Hepatocyte (in vitro differentiated cells): Measurements from ENCODE around the gene CIT. TPM values are rescaled to one million over a fixed set of nuclear protein-coding genes. Genes with fewer than 3 reads are reported as not detected.
A peak's percentile ranks its signal among the peaks of the same experiment; 100 is the strongest.

ENCODE experiments used
- DNase-seq: peaks from one replicate; pipeline ENCODE4 v3.0.0-alpha.2; 2016; ENCODE audit warnings: low spot score
- H2AFZ ChIP-seq: fragments of 200-600 bp; sonication (generic); 2 replicates; pipeline ENCODE4 v1.6.0; 2016; ENCODE audit warnings: antibody characterized with exemption, mild to moderate bottlenecking
- H3K27ac ChIP-seq: fragments of 200-600 bp; sonication (generic); 2 replicates; pipeline ENCODE4 v1.5.1; 2016; ENCODE audit warnings: mild to moderate bottlenecking
- H3K27me3 ChIP-seq: fragments of 200-600 bp; sonication (generic); 2 replicates; pipeline ENCODE4 v1.6.1; 2016
- H3K36me3 ChIP-seq: fragments of 200-600 bp; sonication (generic); replicated peaks from 2 replicates; pipeline ENCODE4 v1.5.1; 2016; ENCODE audit warnings: low read depth; ENCODE audit not compliant: insufficient read depth
- H3K4me1 ChIP-seq: fragments of 200-600 bp; sonication (generic); 2 replicates; pipeline ENCODE4 v1.5.1; 2016; ENCODE audit warnings: mild to moderate bottlenecking, moderate library complexity; ENCODE audit not compliant: insufficient read depth
- H3K4me2 ChIP-seq: fragments of 200-600 bp; sonication (generic); 2 replicates; pipeline ENCODE4 v1.6.0; 2016
- H3K4me3 ChIP-seq: fragments of 200-600 bp; sonication (generic); 2 replicates; pipeline ENCODE4 v1.5.1; 2016; ENCODE audit warnings: mild to moderate bottlenecking
- H3K79me2 ChIP-seq: fragments of 200-600 bp; sonication (generic); 2 replicates; pipeline ENCODE4 v1.6.0; 2017; ENCODE audit warnings: mild to moderate bottlenecking
- H3K9me2 ChIP-seq: fragments of 200-600 bp; sonication (generic); replicated peaks from 2 replicates; pipeline ENCODE4 v1.6.0; 2017; ENCODE audit warnings: mild to moderate bottlenecking; ENCODE audit not compliant: insufficient read depth
- H3K9me3 ChIP-seq: fragments of 200-600 bp; sonication (generic); 2 replicates; pipeline ENCODE4 v1.5.1; 2016; ENCODE audit warnings: low read depth, mild to moderate bottlenecking
- H4K20me1 ChIP-seq: fragments of 200-600 bp; sonication (generic); 2 replicates; pipeline ENCODE4 v1.6.0; 2016; ENCODE audit warnings: mild to moderate bottlenecking; ENCODE audit not compliant: insufficient read depth, poor library complexity, severe bottlenecking
- CTCF ChIP-seq: fragments of 200-600 bp; sonication (generic); IDR thresholded peaks from 2 replicates; pipeline ENCODE4 v1.5.1; 2016; ENCODE audit warnings: antibody characterized with exemption, mild to moderate bottlenecking; ENCODE audit not compliant: poor library complexity
- EZH2 ChIP-seq: fragments of 200-600 bp; sonication (generic); IDR thresholded peaks from 2 replicates; pipeline ENCODE4 v1.6.1; 2016; ENCODE audit warnings: antibody characterized with exemption, mild to moderate bottlenecking, borderline replicate concordance
- EZH2phosphoT487 ChIP-seq: fragments of 200-600 bp; sonication (generic); IDR thresholded peaks from one replicate; pipeline ENCODE4 v1.6.1; 2018; ENCODE audit warnings: antibody characterized with exemption, mild to moderate bottlenecking, low read depth, moderate library complexity; ENCODE audit not compliant: unreplicated experiment, severe bottlenecking
- WGBS: methylation state at CpG from one replicate; pipeline ENCODE4 v1.1.6; 2016; ENCODE audit warnings: low lambda C conversion rate; ENCODE audit errors: missing lambda C conversion rate; 5-methylcytosine and 5-hydroxymethylcytosine counted together
- polyA plus RNA-seq: library from polyadenylated mRNA; unstranded; fragments of >200 nt; fragmentation: Nextera tagmentation; extraction: Ambion mirVana; gene quantifications from 2 replicates; pipeline ENCODE4 v1.2.1, GENCODE V29; 2016
- total RNA-seq: library from RNA; depleted of rRNA; stranded (reverse); fragments of >200 nt; gene quantifications from 2 replicates; pipeline ENCODE4 v1.2.3, GENCODE V29; 2014

The CIT gene
- total RNA-seq (3.9 and 4.4 TPM in 2 replicates), polyA plus RNA-seq (3.6 and 3.7 TPM in 2 replicates)

DNA sequence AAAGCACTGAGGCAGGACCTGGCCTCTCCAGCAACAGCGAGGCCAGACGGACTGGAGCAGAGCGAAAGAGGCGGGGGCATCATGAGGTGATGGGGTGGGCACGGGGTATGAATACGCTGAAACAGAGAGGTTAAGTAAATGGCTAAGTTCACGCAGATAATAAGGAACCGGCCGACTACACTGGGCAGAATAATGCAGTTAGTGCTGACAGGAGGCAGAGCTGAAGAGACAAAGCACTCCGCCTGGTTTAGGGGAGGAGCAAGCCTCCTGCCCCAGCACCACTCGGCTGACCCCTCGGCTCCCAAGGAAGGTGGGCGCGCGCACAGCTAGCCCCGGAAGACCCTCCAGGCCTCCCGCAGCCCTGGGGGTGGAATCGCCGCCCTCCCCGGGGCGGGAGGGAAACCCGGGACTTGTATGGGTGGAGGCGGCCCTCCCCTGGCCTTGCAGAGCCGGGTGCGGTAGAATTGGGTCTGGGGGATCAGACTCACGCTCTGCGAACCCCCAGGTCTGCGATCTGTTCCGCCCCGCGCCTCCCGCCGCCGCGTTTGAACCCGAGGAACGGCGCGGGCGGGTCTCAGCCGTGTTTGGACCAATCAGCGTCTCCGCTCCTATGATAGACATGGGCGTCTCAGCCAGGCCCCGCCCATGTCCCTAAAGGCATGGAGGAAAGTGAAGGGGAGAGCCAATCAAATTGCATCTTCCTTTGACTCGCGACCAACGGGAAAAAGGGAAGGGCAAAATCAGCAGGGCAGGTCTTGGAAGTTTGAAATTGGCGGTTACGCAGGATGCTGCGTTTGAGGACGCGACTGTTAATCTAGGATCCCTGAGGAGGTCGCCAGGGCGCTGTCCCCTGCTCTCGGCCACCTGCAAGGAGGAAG lies at the start of gene CIT:
Gene CIT, minus strand, starts transcription at position 560 of the 878 bp plus-strand sequence. CDS start 1,152 bp downstream, outside the sequence.
- H4K20me1 ChIP-seq: no peaks in the 10 kb centered on the region
- no peak within 1 kb of the TSS for H3K27ac ChIP-seq
- peaks cover 3% of the 10 kb centered on the region for H3K27me3 ChIP-seq
- H3K4me3 ChIP-seq: peak within 1 kb of the TSS; percentile 57
- H3K4me1 ChIP-seq: no peaks in the 10 kb centered on the region
- H3K4me2 ChIP-seq: peak within 1 kb of the TSS; percentile 91
- no peaks in the 10 kb centered on the region for H3K36me3 ChIP-seq
- H3K9me2 ChIP-seq: no peaks in the 10 kb centered on the region
- no peaks in the 10 kb centered on the region for H3K9me3 ChIP-seq
- peak within 1 kb of the TSS; percentile 85 for H2AFZ ChIP-seq
- TF ChIP-seq CTCF (no peak), EZH2 (no peak), EZH2phosphoT487 (no peak)
- WGBS: under 1% methylated on average over 49 of the region's 56 CpGs
- DNase-seq: peak; percentile 96
- H3K79me2 ChIP-seq: no peaks in the 10 kb centered on the region

- H4K20me1 ChIP-seq: no peaks in the 10 kb centered on the region
- no peaks in the 10 kb centered on the region for H3K4me1 ChIP-seq
- no peaks in the 10 kb centered on the region for H3K27me3 ChIP-seq
- no peak overlapping the region for H2AFZ ChIP-seq
- no peak overlapping the region for H3K4me3 ChIP-seq
- H3K36me3 ChIP-seq: no peaks in the 10 kb centered on the region
- DNase-seq: no peak
- H3K27ac ChIP-seq: no peak overlapping the region
- TF ChIP-seq CTCF (no peak), EZH2 (no peak), EZH2phosphoT487 (no peak)
- H3K4me2 ChIP-seq: no peak overlapping the region
- no peaks in the 10 kb centered on the region for H3K9me3 ChIP-seq
- H3K9me2 ChIP-seq: no peaks in the 10 kb centered on the region
- no peaks in the 10 kb centered on the region for H3K79me2 ChIP-seq
These were observed 48.1 kb upstream of the CIT start for GRCh38 chr12:119925269-119925668.

GRCh38 chr12:119920064-119920463 lies 42.9 kb upstream of the CIT start:
- H3K36me3 ChIP-seq: no peaks in the 10 kb centered on the region
- WGBS: 98% methylated on average over 6 of the region's 6 CpGs
- no peak overlapping the region for H2AFZ ChIP-seq
- H3K4me2 ChIP-seq: no peak overlapping the region
- no peaks in the 10 kb centered on the region for H3K79me2 ChIP-seq
- H3K9me2 ChIP-seq: no peaks in the 10 kb centered on the region
- H3K9me3 ChIP-seq: no peaks in the 10 kb centered on the region
- H3K4me3 ChIP-seq: no peak overlapping the region
- no peaks in the 10 kb centered on the region for H3K27me3 ChIP-seq
- H3K27ac ChIP-seq: no peak overlapping the region
- H3K4me1 ChIP-seq: no peaks in the 10 kb centered on the region
- H4K20me1 ChIP-seq: no peaks in the 10 kb centered on the region
- DNase-seq: no peak
- no peak for TF ChIP-seq EZH2
- TF ChIP-seq CTCF: no peak
- no peak for TF ChIP-seq EZH2phosphoT487
